GM12864 (cell line): ENCODE measurements around the gene PSMG2.

Source experiments
- DNase-seq: peaks from one replicate; pipeline ENCODE4 v3.0.0-alpha.2; 2011; ENCODE audit warnings: low read depth
- H3K4me3 ChIP-seq: 2 replicates; pipeline ENCODE4 v1.5.1; 2011; ENCODE audit warnings: mild to moderate bottlenecking, low read depth, low read length, control low read depth
- CTCF ChIP-seq: IDR thresholded peaks from 2 replicates; pipeline ENCODE4 v1.5.1; 2011; ENCODE audit warnings: low read depth, mild to moderate bottlenecking, moderate library complexity, low read length, control low read depth, inconsistent platforms; ENCODE audit errors: missing control alignments

PSMG2 gene

GRCh38 chr18:12772111-12772510 is 69.3 kb downstream of the PSMG2 start:
- TF ChIP-seq CTCF, result no peak
- no peak overlapping the region for H3K4me3 ChIP-seq

GRCh38 chr18:12773369-12773768 is 70.5 kb downstream of the PSMG2 start:
- TF ChIP-seq CTCF, result no peak
- no peak overlapping the region for H3K4me3 ChIP-seq
- no peak for DNase-seq

More at GRCh38 chr18:12772111-12772510, 69.3 kb downstream of the PSMG2 start:
- DNase-seq, result no peak

- TF ChIP-seq CTCF, result no peak
- no peak overlapping the region for H3K4me3 ChIP-seq
- DNase-seq, result no peak
Observed at GRCh38 chr18:12774982-12775381, 72.1 kb downstream of the PSMG2 start.
